ENCODE results near the gene SLIT3.

SLIT3 gene

GRCh38 chr5:168887931-168888330, 413.0 kb downstream of the SLIT3 start:
- no peak for DNase-seq (ENCODE audit: low read depth)
- TF ChIP-seq CTCF (conservative IDR thresholded peaks at IDR 0.05; ENCODE audit: low read depth, low read length), result no peak
- no peak overlapping the region for H3K4me3 ChIP-seq (ENCODE audit: low read depth, low read length)

- H3K4me3 ChIP-seq (ENCODE audit: low read depth, low read length), result no peak overlapping the region
- no peak for TF ChIP-seq CTCF (conservative IDR thresholded peaks at IDR 0.05; ENCODE audit: low read depth, low read length)
Observed at GRCh38 chr5:168886157-168886556, 414.8 kb downstream of the SLIT3 start.

GRCh38 chr5:168885324-168886120, 415.4 kb downstream of the SLIT3 start:
- no peak for DNase-seq (ENCODE audit: low read depth)
- H3K4me3 ChIP-seq (ENCODE audit: low read depth, low read length), result no peak overlapping the region
- TF ChIP-seq CTCF (conservative IDR thresholded peaks at IDR 0.05; ENCODE audit: low read depth, low read length), result no peak

More at GRCh38 chr5:168886157-168886556, 414.8 kb downstream of the SLIT3 start:
- DNase-seq (ENCODE audit: low read depth), result no peak

- no peak overlapping the region for H3K4me3 ChIP-seq (ENCODE audit: low read depth, low read length)
- DNase-seq (ENCODE audit: low read depth), result no peak
- no peak for TF ChIP-seq CTCF (conservative IDR thresholded peaks at IDR 0.05; ENCODE audit: low read depth, low read length)
Observed at GRCh38 chr5:168883991-168884390, 416.9 kb downstream of the SLIT3 start.

- TF ChIP-seq CTCF (conservative IDR thresholded peaks at IDR 0.05; ENCODE audit: low read depth, low read length), result no peak
- no peak for DNase-seq (ENCODE audit: low read depth)
- H3K4me3 ChIP-seq (ENCODE audit: low read depth, low read length), result no peak overlapping the region
Observed at GRCh38 chr5:168883281-168883741, 417.6 kb downstream of the SLIT3 start.

- DNase-seq (ENCODE audit: low read depth), result no peak
- no peak for TF ChIP-seq CTCF (conservative IDR thresholded peaks at IDR 0.05; ENCODE audit: low read depth, low read length)
- H3K4me3 ChIP-seq (ENCODE audit: low read depth, low read length), result no peak overlapping the region
Observed at GRCh38 chr5:168882283-168882682, 418.7 kb downstream of the SLIT3 start.
